ENCODE measurements around the gene KCNJ4. TPM values are rescaled to one million over a fixed set of nuclear protein-coding genes. Genes with fewer than 3 reads are reported as not detected.

The KCNJ4 gene
- total RNA-seq, 6 experiments from 2014 or later, result not detected

DNA sequence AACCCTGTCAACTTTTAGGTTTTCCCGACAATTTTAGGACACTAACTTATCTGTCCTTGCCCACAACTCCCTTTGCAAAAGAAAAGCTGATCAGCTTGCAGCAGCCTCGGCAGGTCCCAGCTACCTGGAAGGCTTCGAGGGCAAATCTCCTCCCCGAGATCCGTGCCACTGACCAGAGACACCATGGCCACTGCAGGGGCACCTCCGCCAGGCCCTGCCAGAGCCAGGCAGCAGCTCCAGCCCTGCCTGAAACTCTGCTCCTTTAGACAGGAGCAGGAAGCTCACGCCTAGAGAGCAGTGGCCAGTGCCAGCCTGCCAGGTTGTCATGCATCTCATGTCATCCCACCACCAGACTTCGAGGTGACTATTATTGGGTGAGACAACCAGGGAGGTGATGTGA lies 21.1 kb downstream of the KCNJ4 start:
- Mint-ChIP-seq H3K27ac (no peak overlapping the region), H3K27me3 (ENCODE audit: insufficient read depth) (peaks cover 11% of the 10 kb centered on the region), H3K4me3 (no peak overlapping the region), H3K36me3 (ENCODE audit: low read depth) (no peaks in the 10 kb centered on the region), H3K9me3 (no peaks in the 10 kb centered on the region), H3K4me1 (ENCODE audit: low read depth) (peaks cover 5% of the 10 kb centered on the region; the same call in 1 of the 2 replicates)
- no peak for DNase-seq
- TF ChIP-seq, protein P1, sequence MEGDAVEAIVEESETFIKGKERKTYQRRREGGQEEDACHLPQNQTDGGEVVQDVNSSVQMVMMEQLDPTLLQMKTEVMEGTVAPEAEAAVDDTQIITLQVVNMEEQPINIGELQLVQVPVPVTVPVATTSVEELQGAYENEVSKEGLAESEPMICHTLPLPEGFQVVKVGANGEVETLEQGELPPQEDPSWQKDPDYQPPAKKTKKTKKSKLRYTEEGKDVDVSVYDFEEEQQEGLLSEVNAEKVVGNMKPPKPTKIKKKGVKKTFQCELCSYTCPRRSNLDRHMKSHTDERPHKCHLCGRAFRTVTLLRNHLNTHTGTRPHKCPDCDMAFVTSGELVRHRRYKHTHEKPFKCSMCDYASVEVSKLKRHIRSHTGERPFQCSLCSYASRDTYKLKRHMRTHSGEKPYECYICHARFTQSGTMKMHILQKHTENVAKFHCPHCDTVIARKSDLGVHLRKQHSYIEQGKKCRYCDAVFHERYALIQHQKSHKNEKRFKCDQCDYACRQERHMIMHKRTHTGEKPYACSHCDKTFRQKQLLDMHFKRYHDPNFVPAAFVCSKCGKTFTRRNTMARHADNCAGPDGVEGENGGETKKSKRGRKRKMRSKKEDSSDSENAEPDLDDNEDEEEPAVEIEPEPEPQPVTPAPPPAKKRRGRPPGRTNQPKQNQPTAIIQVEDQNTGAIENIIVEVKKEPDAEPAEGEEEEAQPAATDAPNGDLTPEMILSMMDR (IDR thresholded peaks at IDR 0.05), result no peak

DNA sequence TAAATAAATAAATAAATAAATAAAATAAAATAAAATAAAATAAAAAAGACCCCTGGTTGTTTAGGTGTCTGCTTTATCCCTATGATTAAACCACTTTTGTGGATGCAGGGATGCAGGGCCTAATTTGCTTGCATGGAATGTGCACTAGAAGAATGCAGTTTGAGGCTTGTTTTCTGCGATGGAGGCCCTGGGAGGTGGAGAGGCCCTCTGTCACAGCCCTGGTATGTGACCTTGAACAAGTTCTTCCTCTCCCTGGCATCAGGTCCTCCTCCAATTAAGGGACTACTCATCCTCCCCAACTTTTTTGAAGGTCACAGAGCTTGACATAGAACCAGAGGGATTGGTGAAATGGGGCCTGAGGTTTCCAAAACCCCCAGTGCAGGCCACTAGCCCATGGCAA lies 22.7 kb downstream of the KCNJ4 start:
- H3K4me1 Mint-ChIP-seq (ENCODE audit: low read depth), result peaks cover 5% of the 10 kb centered on the region; the same call in 1 of the 2 replicates
- H3K27me3 Mint-ChIP-seq (ENCODE audit: insufficient read depth), result peaks cover 9% of the 10 kb centered on the region
- no peak overlapping the region for H3K4me3 Mint-ChIP-seq
- no peak overlapping the region for H3K27ac Mint-ChIP-seq
- no peaks in the 10 kb centered on the region for H3K9me3 Mint-ChIP-seq
- DNase-seq, result peak; percentile 11
- no peaks in the 10 kb centered on the region for H3K36me3 Mint-ChIP-seq (ENCODE audit: low read depth)
- TF ChIP-seq, protein P1 (IDR thresholded peaks at IDR 0.05), result no peak

DNA sequence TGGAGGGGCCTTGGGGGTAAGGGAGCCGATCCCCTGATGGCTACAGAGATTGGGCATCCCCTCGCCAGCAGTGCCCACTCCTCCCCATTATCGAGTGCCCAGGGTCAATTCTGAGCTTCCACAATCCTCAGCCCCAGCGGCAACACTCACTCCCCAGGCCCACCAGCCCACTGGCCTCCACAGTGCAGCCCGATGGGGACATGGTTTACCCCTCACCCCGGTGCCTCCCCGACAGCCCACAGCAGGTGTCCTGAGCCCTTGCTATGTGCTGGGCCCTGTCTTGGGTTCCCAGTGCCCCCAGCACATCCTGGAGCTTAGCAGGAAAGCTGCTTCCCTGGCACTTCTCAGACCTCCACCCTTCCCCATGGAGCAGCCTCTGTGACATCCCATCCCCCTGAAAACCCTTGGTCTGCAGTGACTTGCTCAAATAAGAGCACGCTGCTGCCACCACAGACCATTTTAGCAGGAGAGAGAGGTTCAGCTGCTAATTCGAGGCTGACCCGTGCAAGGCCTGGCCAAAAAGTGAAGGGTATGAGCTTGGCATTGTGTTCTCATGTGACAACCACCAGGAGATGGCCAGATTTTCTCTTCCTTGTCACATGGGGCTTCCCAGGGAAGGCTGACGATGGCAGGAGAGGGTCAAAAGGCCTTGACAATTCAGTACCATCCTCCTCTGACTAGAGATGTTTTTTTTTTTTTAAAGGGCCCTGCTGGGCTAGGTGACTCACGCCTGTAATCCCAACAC lies 23.6 kb downstream of the KCNJ4 start:
- peaks cover 7% of the 10 kb centered on the region for H3K27me3 Mint-ChIP-seq (ENCODE audit: insufficient read depth)

DNA sequence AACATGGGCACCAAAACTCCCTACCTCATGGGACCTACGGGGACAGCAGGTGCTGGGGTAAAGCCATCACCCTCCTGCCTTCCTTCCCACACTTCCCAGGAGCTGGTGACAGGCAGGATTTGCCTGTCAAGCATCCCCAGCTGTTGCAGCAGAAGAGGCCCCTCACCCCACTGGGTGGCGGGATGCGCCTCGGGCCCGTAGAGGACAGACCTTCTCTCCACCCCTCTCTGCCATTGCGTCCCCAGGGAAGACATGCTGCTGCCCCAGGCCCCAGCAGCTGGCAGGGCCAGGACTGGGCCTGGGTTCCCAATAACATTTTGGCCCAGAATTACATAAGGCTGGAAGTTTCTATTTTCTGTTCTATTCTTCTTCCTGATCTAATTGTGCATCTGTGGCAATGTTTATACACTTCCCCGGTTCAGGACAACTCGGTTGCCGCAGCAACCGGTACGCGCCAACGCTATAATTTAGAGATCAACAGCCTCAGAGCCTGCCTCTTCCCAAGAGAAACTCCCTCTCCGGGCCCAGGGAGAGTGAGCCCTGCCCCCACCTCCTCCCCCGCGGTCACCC lies 25.4 kb downstream of the KCNJ4 start:
- TF ChIP-seq, protein P1 (IDR thresholded peaks at IDR 0.05), result no peak
- Mint-ChIP-seq H3K27me3 (ENCODE audit: insufficient read depth) (peaks cover 7% of the 10 kb centered on the region), H3K27ac (no peak overlapping the region), H3K36me3 (ENCODE audit: low read depth) (no peaks in the 10 kb centered on the region), H3K4me3 (no peak overlapping the region), H3K9me3 (no peaks in the 10 kb centered on the region), H3K4me1 (ENCODE audit: low read depth) (peaks cover 5% of the 10 kb centered on the region; the same call in 1 of the 2 replicates)
- no peak for DNase-seq

More for the DNA sequence above, 23.6 kb downstream of the KCNJ4 start:
- no peak for DNase-seq
- Mint-ChIP-seq H3K27ac (no peak overlapping the region), H3K9me3 (no peaks in the 10 kb centered on the region), H3K4me1 (ENCODE audit: low read depth) (peaks cover 5% of the 10 kb centered on the region; the same call in 1 of the 2 replicates), H3K36me3 (ENCODE audit: low read depth) (no peaks in the 10 kb centered on the region), H3K4me3 (no peak overlapping the region)
- TF ChIP-seq, protein P1 (IDR thresholded peaks at IDR 0.05), result no peak

DNA sequence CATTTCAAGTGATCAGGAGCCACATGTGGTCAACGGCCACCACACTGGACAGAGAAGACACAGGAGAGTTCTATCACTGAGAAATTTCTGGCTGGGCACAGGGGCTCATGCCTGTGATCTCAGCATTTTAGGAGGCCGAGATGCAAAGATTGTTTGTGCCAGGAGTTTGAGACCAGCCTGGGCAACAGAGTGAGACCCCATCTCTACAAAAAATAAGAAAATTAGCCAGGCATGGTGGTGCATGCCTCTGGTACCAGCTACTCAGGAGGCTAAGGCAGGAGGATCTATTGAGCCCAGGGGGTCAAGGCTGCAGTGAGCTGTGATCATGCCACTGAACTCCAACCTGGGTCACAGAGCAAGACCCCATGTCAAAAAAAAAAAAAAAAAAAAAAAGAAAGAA lies 26.3 kb downstream of the KCNJ4 start:
- peaks cover 7% of the 10 kb centered on the region for H3K27me3 Mint-ChIP-seq (ENCODE audit: insufficient read depth)
- no peak overlapping the region for H3K4me3 Mint-ChIP-seq
- H3K36me3 Mint-ChIP-seq (ENCODE audit: low read depth), result no peaks in the 10 kb centered on the region
- H3K9me3 Mint-ChIP-seq, result no peaks in the 10 kb centered on the region
- H3K27ac Mint-ChIP-seq, result no peak overlapping the region
- H3K4me1 Mint-ChIP-seq (ENCODE audit: low read depth), result peaks cover 5% of the 10 kb centered on the region; the same call in 1 of the 2 replicates
- no peak for DNase-seq
- TF ChIP-seq, protein P1 (IDR thresholded peaks at IDR 0.05), result no peak

Measured in HFFc6 (cell line).